Neuronal stem cell (in vitro differentiated cells): Measurements from ENCODE around the gene PLA2G12A.

Experiments used
- DNase-seq: peaks from one replicate; pipeline ENCODE4 v3.0.0-alpha.2; 2013; ENCODE audit warnings: low spot score
- H2AFZ ChIP-seq: one replicate; pipeline ENCODE4 v1.6.1; 2013; ENCODE audit warnings: mild to moderate bottlenecking, low read length, inconsistent platforms
- H2AK5ac ChIP-seq: 2 replicates; pipeline ENCODE4 v1.6.1; 2013; ENCODE audit warnings: low read depth, mild to moderate bottlenecking, inconsistent platforms, low read length, moderate library complexity, mixed read lengths
- H2BK120ac ChIP-seq: 2 replicates; pipeline ENCODE4 v1.6.1; 2013; ENCODE audit warnings: low read depth, mild to moderate bottlenecking, inconsistent platforms, low read length, moderate library complexity, mixed read lengths
- H2BK12ac ChIP-seq: one replicate; pipeline ENCODE4 v1.6.1; 2013; ENCODE audit warnings: low read length, inconsistent platforms
- H2BK15ac ChIP-seq: 2 replicates; pipeline ENCODE4 v1.6.1; 2013; ENCODE audit warnings: mild to moderate bottlenecking, low read length, inconsistent platforms, mixed read lengths
- H2BK5ac ChIP-seq: one replicate; pipeline ENCODE4 v1.6.1; 2013; ENCODE audit warnings: inconsistent platforms, mild to moderate bottlenecking, low read length, moderate library complexity
- H3K14ac ChIP-seq: one replicate; pipeline ENCODE4 v1.6.1; 2013; ENCODE audit warnings: low read length, inconsistent platforms
- H3K18ac ChIP-seq: 2 replicates; pipeline ENCODE4 v1.6.1; 2013; ENCODE audit warnings: low read length, inconsistent platforms
- H3K23ac ChIP-seq: 2 replicates; pipeline ENCODE4 v1.6.1; 2013; ENCODE audit warnings: low read depth, mild to moderate bottlenecking, mixed read lengths, low read length, inconsistent platforms; ENCODE audit not compliant: poor library complexity
- H3K27ac ChIP-seq: replicated peaks from 3 replicates; pipeline ENCODE4 v1.5.1; 2013; ENCODE audit warnings: low read length, inconsistent platforms
- H3K27me3 ChIP-seq, 3 experiments: 2 replicates each; pipeline ENCODE4 v1.6.1; 2013; ENCODE audit warnings: low read length in 3 of 3, mild to moderate bottlenecking in 2 of 3, inconsistent platforms in 1 of 3, low read depth in 1 of 3, mixed read lengths in 1 of 3, moderate library complexity in 1 of 3; ENCODE audit not compliant: control insufficient read depth in 3 of 3, insufficient read depth in 3 of 3
- H3K36me3 ChIP-seq, 2 donors: replicated peaks in 1 of 2; 2 replicates each; pipeline ENCODE4 v1.6.1; 2013; ENCODE audit warnings: low read length in 2 of 2; ENCODE audit not compliant: control insufficient read depth in 2 of 2, insufficient read depth in 2 of 2
- H3K4ac ChIP-seq: 2 replicates; pipeline ENCODE4 v1.6.1; 2013; ENCODE audit warnings: inconsistent platforms, mild to moderate bottlenecking, low read length, moderate library complexity
- H3K4me1 ChIP-seq, 2 donors: 1 replicate in 1 of 2; 2 replicates in 1 of 2; pipeline ENCODE4 v1.6.1; 2013; ENCODE audit warnings: low read length in 2 of 2, low read depth in 1 of 2; ENCODE audit not compliant: control insufficient read depth in 2 of 2, insufficient read depth in 1 of 2
- H3K4me2 ChIP-seq: one replicate; pipeline ENCODE4 v1.6.1; 2013; ENCODE audit warnings: mild to moderate bottlenecking, low read length, inconsistent platforms; ENCODE audit not compliant: insufficient read depth, poor library complexity, severe bottlenecking
- H3K4me3 ChIP-seq, 2 donors: 2 replicates each; pipeline ENCODE4 v1.5.1; 2013; ENCODE audit warnings: low read length in 2 of 2, mild to moderate bottlenecking in 2 of 2, inconsistent platforms in 1 of 2, moderate library complexity in 1 of 2
- H3K79me1 ChIP-seq: one replicate; pipeline ENCODE4 v1.6.1; 2013; ENCODE audit warnings: low read depth, mild to moderate bottlenecking, inconsistent platforms, low read length, moderate library complexity
- H3K9ac ChIP-seq: one replicate; pipeline ENCODE4 v1.6.1; 2013; ENCODE audit warnings: mild to moderate bottlenecking, low read depth, low read length, inconsistent platforms; ENCODE audit not compliant: poor library complexity
- H3K9me3 ChIP-seq, 2 donors: replicated peaks in 1 of 2; 2 replicates each; pipeline versions ENCODE3 to v1.6.1; 2013; ENCODE audit warnings: low read length in 2 of 2, mild to moderate bottlenecking in 2 of 2, inconsistent platforms in 1 of 2, low read depth in 1 of 2, mixed read lengths in 1 of 2, moderate library complexity in 1 of 2; ENCODE audit not compliant: control insufficient read depth in 2 of 2, insufficient read depth in 1 of 2
- H4K8ac ChIP-seq: one replicate; pipeline ENCODE4 v1.6.1; 2013; ENCODE audit warnings: low read depth, mild to moderate bottlenecking, inconsistent platforms, low read length, moderate library complexity
- H4K91ac ChIP-seq: one replicate; pipeline ENCODE4 v1.6.1; 2013; ENCODE audit warnings: low read length, low read depth, mild to moderate bottlenecking, inconsistent platforms; ENCODE audit not compliant: poor library complexity
- WGBS, 2 donors: extraction: QIAGEN DNeasy Blood & Tissue Kit; methylation state at CpG; one replicate each; pipeline ENCODE4 v1.1.7; 2013; ENCODE audit warnings: missing lambda C conversion rate in 2 of 2, mixed read lengths in 1 of 2; ENCODE audit not compliant: insufficient read length in 2 of 2, insufficient replicate concordance in 1 of 2; ENCODE audit errors: extremely low coverage in 2 of 2; 5-methylcytosine and 5-hydroxymethylcytosine counted together

PLA2G12A gene

DNA sequence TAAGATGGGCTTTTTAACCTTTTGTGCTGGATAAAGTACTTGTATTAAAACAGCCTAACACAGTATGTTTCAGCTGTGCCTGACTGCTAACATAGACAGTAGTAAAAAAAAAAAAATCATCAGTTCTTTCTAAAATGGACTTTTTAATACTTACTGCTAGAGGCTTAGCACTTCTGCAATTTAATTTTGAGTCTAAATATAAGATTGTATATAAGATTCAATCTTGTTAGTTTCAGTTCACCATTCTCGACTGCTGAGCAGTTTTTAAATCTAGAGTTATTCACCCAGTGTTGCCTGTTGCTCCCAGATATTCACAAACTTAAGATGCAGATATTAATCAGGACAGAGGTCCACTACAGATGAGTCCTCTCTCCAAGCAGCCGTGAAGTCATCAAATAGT is 6.8 kb downstream of the PLA2G12A start:
- no peak overlapping the region for H2AFZ ChIP-seq
- no peak overlapping the region for H3K14ac ChIP-seq
- DNase-seq = no peak
- H2BK120ac ChIP-seq = no peak overlapping the region
- no peak overlapping the region for H2BK12ac ChIP-seq
- no peak overlapping the region for H3K4me3 ChIP-seq
- H3K4ac ChIP-seq = no peak overlapping the region
- no peak overlapping the region for H2BK5ac ChIP-seq
- H3K36me3 ChIP-seq = no peaks in the 10 kb centered on the region
- H3K9ac ChIP-seq = no peak overlapping the region
- peaks cover 0 to 6% of the 10 kb centered on the region in 2 donors for H3K9me3 ChIP-seq
- H2BK15ac ChIP-seq = no peak overlapping the region
- no peak overlapping the region for H3K18ac ChIP-seq
- no peaks in the 10 kb centered on the region for H3K27me3 ChIP-seq
- H3K79me1 ChIP-seq = no peaks in the 10 kb centered on the region
- no peak overlapping the region for H3K4me2 ChIP-seq
- H4K8ac ChIP-seq = no peak overlapping the region
- H4K91ac ChIP-seq = no peak overlapping the region
- no peak overlapping the region for H3K23ac ChIP-seq
- H3K4me1 ChIP-seq = no peaks in the 10 kb centered on the region
- WGBS, 2 donors = no CpG with 5 or more reads among the region's 2 CpGs
- H3K27ac ChIP-seq = no peak overlapping the region
- H2AK5ac ChIP-seq = no peak overlapping the region

DNA sequence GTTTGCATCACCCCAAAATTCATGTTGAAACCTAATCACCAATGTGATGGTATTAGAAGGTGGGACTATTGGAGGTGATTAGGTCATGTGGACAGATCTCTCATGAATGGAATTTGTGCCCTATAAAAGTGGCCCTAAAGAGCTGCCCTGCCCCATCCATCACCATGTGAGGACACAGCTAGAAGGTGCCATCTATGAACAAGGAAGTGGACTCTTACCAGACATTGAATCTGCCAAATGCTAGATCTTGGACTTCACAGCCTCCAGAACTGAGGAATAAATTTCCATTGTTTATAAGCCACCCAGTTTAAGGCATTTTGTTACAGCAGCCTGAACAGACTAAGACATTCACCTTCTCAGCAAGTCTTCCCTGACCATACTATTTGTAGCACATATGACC is 7.5 kb downstream of the PLA2G12A start:
- Histone ChIP-seq H3K9ac (no peak overlapping the region), H3K9me3 (peaks cover 0 to 6% of the 10 kb centered on the region in 2 donors), H2AFZ (no peak overlapping the region), H3K4ac (no peak overlapping the region), H3K14ac (no peak overlapping the region), H2BK120ac (no peak overlapping the region), H3K36me3 (peaks cover 0 to 1% of the 10 kb centered on the region in 2 donors), H2BK5ac (no peak overlapping the region), H3K4me2 (no peak overlapping the region), H3K27ac (no peak overlapping the region), H3K4me1 (no peaks in the 10 kb centered on the region), H4K91ac (no peak overlapping the region), H3K18ac (no peak overlapping the region), H2AK5ac (no peak overlapping the region), H3K79me1 (no peaks in the 10 kb centered on the region), H3K4me3 (no peak overlapping the region), H3K27me3 (no peaks in the 10 kb centered on the region), H2BK12ac (no peak overlapping the region), H2BK15ac (no peak overlapping the region), H3K23ac (no peak overlapping the region), H4K8ac (no peak overlapping the region)
- DNase-seq = no peak

DNA sequence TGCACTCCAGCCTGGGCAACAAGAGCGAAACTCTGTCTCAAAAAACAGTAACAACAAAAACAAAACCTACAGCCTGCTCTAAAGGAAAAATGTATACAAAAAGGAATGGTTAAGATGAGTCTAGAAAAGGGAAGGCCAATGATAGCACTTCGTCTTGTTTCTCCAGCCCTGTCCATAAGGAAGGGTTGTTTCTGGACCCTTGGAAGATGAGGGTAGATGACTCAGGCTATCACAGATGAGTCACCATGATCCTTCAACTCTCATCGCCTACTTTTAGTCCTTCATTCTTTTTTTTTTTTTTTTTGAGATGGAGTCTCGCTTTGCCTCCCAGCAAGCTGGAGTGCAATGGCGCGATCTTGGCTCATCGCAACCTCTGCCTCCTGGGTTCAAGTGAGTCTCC is 8.8 kb downstream of the PLA2G12A start:
- H3K9me3 ChIP-seq = peaks cover 0 to 6% of the 10 kb centered on the region in 2 donors
- H3K23ac ChIP-seq = no peak overlapping the region
- no peak overlapping the region for H2BK120ac ChIP-seq
- peaks cover 1 to 10% of the 10 kb centered on the region in 2 donors for H3K36me3 ChIP-seq
- no peak overlapping the region for H4K91ac ChIP-seq
- no peaks in the 10 kb centered on the region for H3K79me1 ChIP-seq
- no peak overlapping the region for H3K27ac ChIP-seq
- H3K27me3 ChIP-seq = no peaks in the 10 kb centered on the region
- H3K4me3 ChIP-seq = no peak overlapping the region
- H3K9ac ChIP-seq = no peak overlapping the region
- no CpG with 5 or more reads among the region's 7 CpGs for WGBS, 2 donors
- no peaks in the 10 kb centered on the region for H3K4me1 ChIP-seq
- no peak overlapping the region for H4K8ac ChIP-seq
- H2AFZ ChIP-seq = no peak overlapping the region
- H2BK5ac ChIP-seq = no peak overlapping the region
- H3K4ac ChIP-seq = no peak overlapping the region
- H3K18ac ChIP-seq = no peak overlapping the region
- no peak overlapping the region for H2AK5ac ChIP-seq
- no peak for DNase-seq
- no peak overlapping the region for H3K14ac ChIP-seq
- H2BK15ac ChIP-seq = no peak overlapping the region
- no peak overlapping the region for H2BK12ac ChIP-seq
- H3K4me2 ChIP-seq = no peak overlapping the region

DNA sequence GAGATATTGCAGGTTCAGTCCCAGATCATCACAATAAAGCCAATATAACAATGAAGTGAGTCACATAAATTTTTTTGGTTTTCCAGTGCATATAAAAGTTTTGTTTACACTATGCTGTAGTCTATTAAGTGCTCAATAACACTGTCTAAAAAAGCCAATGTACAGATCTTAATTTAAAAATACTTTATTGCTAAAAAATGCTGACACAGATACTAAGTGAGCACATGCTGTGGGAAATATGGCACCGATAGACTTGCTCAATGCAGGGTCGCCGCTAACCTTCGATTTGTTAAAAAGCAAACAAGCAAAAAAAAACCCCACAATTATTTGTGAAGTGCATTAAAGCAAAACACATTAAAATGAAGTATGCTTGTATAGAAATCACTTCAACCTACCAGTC is 10.3 kb downstream of the PLA2G12A start:
- Histone ChIP-seq H3K4me3 (no peak overlapping the region), H3K18ac (no peak overlapping the region), H3K9me3 (peaks cover 0 to 6% of the 10 kb centered on the region in 2 donors), H3K4me1 (no peaks in the 10 kb centered on the region), H3K27me3 (no peaks in the 10 kb centered on the region), H2BK120ac (no peak overlapping the region), H3K36me3 (peaks cover 1 to 10% of the 10 kb centered on the region in 2 donors), H4K91ac (no peak overlapping the region), H3K9ac (no peak overlapping the region), H3K4me2 (no peak overlapping the region), H2BK12ac (no peak overlapping the region), H2BK5ac (no peak overlapping the region), H3K4ac (no peak overlapping the region), H3K79me1 (no peaks in the 10 kb centered on the region), H2AK5ac (no peak overlapping the region), H3K23ac (no peak overlapping the region), H2AFZ (no peak overlapping the region), H2BK15ac (no peak overlapping the region), H4K8ac (no peak overlapping the region), H3K14ac (no peak overlapping the region), H3K27ac (no peak overlapping the region)
- no peak for DNase-seq
- no CpG with 5 or more reads among the region's 4 CpGs for WGBS, 2 donors
